Activated CD4-positive, alpha-beta memory T cell treated with anti-CD3 and anti-CD28 coated beads, Interleukin-2, amount 10 ng/mL, durations not matched to agents 7 days and 5 days (primary cell): ENCODE data around the gene CTRL. TPM values are rescaled to one million over a fixed set of nuclear protein-coding genes. Genes with fewer than 3 reads are reported as not detected.

ENCODE experiments used
- CTCF ChIA-PET: fragments of 350-600 bp; sonication (Branson Sonifier 250); formaldehyde crosslinking; loops from one replicate; lab custom pipeline; 2021; ENCODE audit warnings: antibody characterized with exemption, inconsistent platforms; lab: Charles Lee
- POLR2A ChIA-PET: fragments of 350-600 bp; sonication (Branson Sonifier 250); formaldehyde crosslinking; loops from one replicate; lab custom pipeline; 2021; ENCODE audit warnings: antibody characterized with exemption; lab: Charles Lee
- DNase-seq: peaks from one replicate; pipeline ENCODE4 v3.0.0-alpha.2; 2020
- H3K27ac Mint-ChIP-seq: one replicate; pipeline ENCODE4 v1.8.0; 2021; ENCODE audit warnings: mild to moderate bottlenecking, mixed read lengths
- H3K27me3 Mint-ChIP-seq: one replicate; pipeline ENCODE4 v1.8.0; 2021; ENCODE audit warnings: mixed read lengths
- H3K36me3 Mint-ChIP-seq: one replicate; pipeline ENCODE4 v1.8.0; 2021; ENCODE audit warnings: low read depth, mixed read lengths
- H3K4me1 Mint-ChIP-seq: one replicate; pipeline ENCODE4 v1.8.0; 2021; ENCODE audit warnings: mixed read lengths
- H3K4me3 Mint-ChIP-seq: one replicate; pipeline ENCODE4 v1.8.0; 2021; ENCODE audit warnings: mild to moderate bottlenecking, mixed read lengths
- H3K9me3 Mint-ChIP-seq: one replicate; pipeline ENCODE4 v1.8.0; 2021; ENCODE audit warnings: mixed read lengths
- total RNA-seq, 2 experiments: library from RNA; stranded (reverse); gene quantifications; one replicate each; pipeline ENCODE4 v1.2.3, GENCODE V29; 2021

Gene CTRL
- total RNA-seq, 2 experiments from 2014 or later, result 4.5 to 5.0 TPM

- H3K36me3 Mint-ChIP-seq, result peaks cover 59% of the 10 kb centered on the region
- DNase-seq, result no peak
- peak within 1 kb of the TSS; percentile 97 for H3K27ac Mint-ChIP-seq
- peak within 1 kb of the TSS; percentile 100 for H3K4me3 Mint-ChIP-seq
- ChIA-PET POLR2A (interaction anchor here (0.7 to 5.2 kb wide), 65 partner anchors 9 to 692 kb away, joined by 3 to 42 read pairs (median 5); partner anchors contain the start of genes ACD, ATP6V0D1, CTCF and DDX28), CTCF (interaction anchor here (0.5 to 4.3 kb wide), 20 partner anchors 10 to 415 kb away, joined by 3 to 22 read pairs (median 4); partner anchors contain the start of genes CTCF, DDX28, DUS2 and NFATC3)
- H3K4me1 Mint-ChIP-seq, result peaks cover 47% of the 10 kb centered on the region
- no peaks in the 10 kb centered on the region for H3K27me3 Mint-ChIP-seq
- H3K9me3 Mint-ChIP-seq, result no peaks in the 10 kb centered on the region
Observed at GRCh38 chr16:67936124-67936879, 4.6 kb upstream of the CTRL start, which contains the start of gene PSMB10. TSS of gene PSMB10 (minus strand) at chr16:67936850. CDS start at chr16:67936749, 101 bp downstream.

- ChIA-PET CTCF (interaction anchor here (0.6 to 4.3 kb wide), 18 partner anchors 45 to 415 kb away, joined by 3 to 22 read pairs (median 4); partner anchors contain the start of genes CTCF, DDX28, DUS2 and NFATC3), POLR2A (interaction anchor here (0.6 to 5.2 kb wide), 55 partner anchors 10 to 691 kb away, joined by 3 to 42 read pairs (median 5); partner anchors contain the start of genes ACD, CTCF, DDX28 and DPEP2)
- H3K4me3 Mint-ChIP-seq, result peak overlapping the region; percentile 100
- H3K4me1 Mint-ChIP-seq, result peaks cover 44% of the 10 kb centered on the region
- H3K27ac Mint-ChIP-seq, result peak overlapping the region; percentile 97
- H3K36me3 Mint-ChIP-seq, result peaks cover 62% of the 10 kb centered on the region
- no peaks in the 10 kb centered on the region for H3K27me3 Mint-ChIP-seq
- no peaks in the 10 kb centered on the region for H3K9me3 Mint-ChIP-seq
- peak; percentile 97 for DNase-seq
Observed at GRCh38 chr16:67935402-67936123, 3.9 kb upstream of the CTRL start.

GRCh38 chr16:67935101-67935401, 3.4 kb upstream of the CTRL start:
- Mint-ChIP-seq H3K36me3 (peaks cover 61% of the 10 kb centered on the region), H3K9me3 (no peaks in the 10 kb centered on the region), H3K27ac (peak overlapping the region; percentile 97), H3K27me3 (no peaks in the 10 kb centered on the region), H3K4me1 (peaks cover 39% of the 10 kb centered on the region), H3K4me3 (peak overlapping the region; percentile 100)
- DNase-seq, result no peak
- ChIA-PET POLR2A (interaction anchor here (0.6 to 5.2 kb wide), 42 partner anchors 10 to 691 kb away, joined by 3 to 42 read pairs (median 6); partner anchors contain the start of genes ACD, CTCF, DDX28 and DPEP2), CTCF (interaction anchor here (1.1 to 4.3 kb wide), 13 partner anchors 46 to 388 kb away, joined by 3 to 22 read pairs (median 5); partner anchors contain the start of genes CTCF and NRN1L)

GRCh38 chr16:67934306-67935100, 2.8 kb upstream of the CTRL start:
- Mint-ChIP-seq H3K27me3 (no peaks in the 10 kb centered on the region), H3K36me3 (peaks cover 56% of the 10 kb centered on the region), H3K4me3 (no peak overlapping the region), H3K27ac (peak overlapping the region; percentile 97), H3K9me3 (no peaks in the 10 kb centered on the region), H3K4me1 (peaks cover 34% of the 10 kb centered on the region)
- ChIA-PET CTCF (interaction anchor here (1.3 to 4.3 kb wide), 10 partner anchors 51 to 372 kb away, joined by 3 to 22 read pairs (median 6); partner anchors contain the start of genes CTCF and NRN1L), POLR2A (interaction anchor here (0.9 to 5.2 kb wide), 18 partner anchors 11 to 153 kb away, joined by 3 to 42 read pairs (median 10); partner anchors contain the start of genes DDX28, DUS2, EDC4 and NFATC3)
- DNase-seq, result no peak

- peaks cover 29% of the 10 kb centered on the region for H3K4me1 Mint-ChIP-seq
- peaks cover 55% of the 10 kb centered on the region for H3K36me3 Mint-ChIP-seq
- H3K27ac Mint-ChIP-seq, result no peak overlapping the region
- H3K27me3 Mint-ChIP-seq, result no peaks in the 10 kb centered on the region
- no peaks in the 10 kb centered on the region for H3K9me3 Mint-ChIP-seq
- H3K4me3 Mint-ChIP-seq, result no peak overlapping the region
- CTCF ChIA-PET, result interaction anchor here (2.1 to 4.3 kb wide), 2 partner anchors 50 to 117 kb away, joined by 11 to 22 read pairs; partner anchors contain the start of gene NRN1L
- DNase-seq, result no peak
- POLR2A ChIA-PET, result interaction anchor here (0.6 to 5.2 kb wide), 10 partner anchors 10 to 141 kb away, joined by 3 to 42 read pairs (median 4); partner anchors contain the start of genes EDC4 and PSKH1
Observed at GRCh38 chr16:67933805-67934204, 2.1 kb upstream of the CTRL start.

GRCh38 chr16:67932462-67932840, 789 bp upstream of the CTRL start:
- H3K4me1 Mint-ChIP-seq, result peaks cover 28% of the 10 kb centered on the region
- H3K27ac Mint-ChIP-seq, result no peak overlapping the region
- DNase-seq, result no peak
- H3K4me3 Mint-ChIP-seq, result no peak overlapping the region
- CTCF ChIA-PET, result interaction anchor here (0.9 to 1.0 kb wide), 2 partner anchors 9 to 10 kb away, joined by 4 read pairs; no protein-coding TSS in a partner anchor
- no peaks in the 10 kb centered on the region for H3K9me3 Mint-ChIP-seq
- H3K36me3 Mint-ChIP-seq, result peaks cover 55% of the 10 kb centered on the region
- POLR2A ChIA-PET, result interaction anchor here (0.9 to 5.2 kb wide), 3 partner anchors 9 to 99 kb away, joined by 3 to 42 read pairs (median 3); no protein-coding TSS in a partner anchor
- no peaks in the 10 kb centered on the region for H3K27me3 Mint-ChIP-seq

- ChIA-PET CTCF (interaction anchor here (0.9 kb wide), 1 partner anchor 27 kb away, joined by 3 read pairs; no protein-coding TSS in a partner anchor), POLR2A (interaction anchor here (1.0 to 1.6 kb wide), 5 partner anchors 8 to 134 kb away, joined by 3 to 5 read pairs (median 4); no protein-coding TSS in a partner anchor)
- no peak overlapping the region for H3K4me3 Mint-ChIP-seq
- no peaks in the 10 kb centered on the region for H3K27me3 Mint-ChIP-seq
- H3K9me3 Mint-ChIP-seq, result no peaks in the 10 kb centered on the region
- DNase-seq, result no peak
- H3K27ac Mint-ChIP-seq, result no peak overlapping the region
- H3K4me1 Mint-ChIP-seq, result peaks cover 20% of the 10 kb centered on the region
- peaks cover 40% of the 10 kb centered on the region for H3K36me3 Mint-ChIP-seq
Observed at GRCh38 chr16:67930678-67931211, 917 bp downstream of the CTRL start.

- Mint-ChIP-seq H3K4me3 (no peak overlapping the region), H3K9me3 (no peaks in the 10 kb centered on the region), H3K27me3 (no peaks in the 10 kb centered on the region), H3K4me1 (peaks cover 17% of the 10 kb centered on the region), H3K27ac (no peak overlapping the region), H3K36me3 (peaks cover 34% of the 10 kb centered on the region)
- no peak for DNase-seq
- ChIA-PET CTCF (interaction anchor here (2.2 kb wide), 1 partner anchor 110 kb away, joined by 7 read pairs; no protein-coding TSS in a partner anchor), POLR2A (interaction anchor here (1.6 kb wide), 1 partner anchor 10 kb away, joined by 4 read pairs; no protein-coding TSS in a partner anchor)
Observed at GRCh38 chr16:67930191-67930590, 1.5 kb downstream of the CTRL start.

- Mint-ChIP-seq H3K4me3 (no peak overlapping the region), H3K27me3 (no peaks in the 10 kb centered on the region), H3K4me1 (peaks cover 2% of the 10 kb centered on the region), H3K9me3 (no peaks in the 10 kb centered on the region), H3K27ac (no peak overlapping the region), H3K36me3 (peaks cover 20% of the 10 kb centered on the region)
- ChIA-PET POLR2A (interaction anchor here (0.9 kb wide), 2 partner anchors 39 to 46 kb away, joined by 3 read pairs; no protein-coding TSS in a partner anchor), CTCF (interaction anchor here (0.8 to 2.2 kb wide), 11 partner anchors 8 to 112 kb away, joined by 3 to 14 read pairs (median 4); no protein-coding TSS in a partner anchor)
- DNase-seq, result peak; percentile 82
Observed at GRCh38 chr16:67928561-67929364, 2.9 kb downstream of the CTRL start.

GRCh38 chr16:67928147-67928546, 3.5 kb downstream of the CTRL start:
- H3K27ac Mint-ChIP-seq, result peak overlapping the region; percentile 55
- no peaks in the 10 kb centered on the region for H3K9me3 Mint-ChIP-seq
- no peaks in the 10 kb centered on the region for H3K27me3 Mint-ChIP-seq

More at GRCh38 chr16:67928147-67928546, 3.5 kb downstream of the CTRL start:
- no peaks in the 10 kb centered on the region for H3K4me1 Mint-ChIP-seq
- peaks cover 16% of the 10 kb centered on the region for H3K36me3 Mint-ChIP-seq
- H3K4me3 Mint-ChIP-seq, result no peak overlapping the region
- ChIA-PET CTCF (interaction anchor here (0.8 to 2.2 kb wide), 10 partner anchors 9 to 112 kb away, joined by 3 to 14 read pairs (median 4); no protein-coding TSS in a partner anchor), POLR2A (no interaction called here)
- no peak for DNase-seq
